Measurements from ENCODE around the gene ALCAM.
"Not testable (repeated sequence)": the region's sequence is repeated elsewhere in the genome, so short reads cannot be mapped to it uniquely, and the experiment has no call there.

ALCAM gene

DNA sequence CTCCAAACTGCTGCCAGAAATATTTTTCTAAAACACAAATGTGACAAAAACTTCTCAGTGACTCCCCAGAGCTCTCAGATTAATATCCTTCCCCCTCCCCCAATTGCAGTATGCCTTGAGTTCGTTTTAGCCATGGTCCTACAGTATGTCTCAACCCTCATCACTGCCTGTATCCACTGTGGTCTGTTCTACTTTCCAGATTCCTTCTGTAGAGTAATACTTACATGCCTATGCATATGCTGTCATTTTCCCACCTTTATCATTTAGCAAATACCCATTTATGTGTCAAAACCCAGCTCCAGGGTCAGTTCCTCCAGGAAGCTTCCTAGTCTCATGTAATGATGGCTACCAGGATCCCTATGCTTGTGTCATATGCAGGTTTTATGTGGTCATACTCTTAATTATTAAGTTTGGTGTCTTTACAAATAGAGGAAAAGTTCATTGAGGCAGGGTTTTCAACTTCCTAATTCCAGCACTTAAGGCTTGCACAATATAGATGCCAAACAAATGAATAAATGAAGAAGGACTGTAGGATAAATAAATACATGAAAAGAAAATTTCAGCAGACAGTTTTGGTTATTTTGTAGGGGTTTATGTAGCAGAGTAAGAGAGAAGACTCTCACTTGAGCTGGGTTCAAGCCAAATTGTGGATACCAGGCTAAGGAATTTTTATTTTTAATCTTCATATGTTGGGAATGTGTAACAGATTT, 170.8 kb downstream of the ALCAM start:
- no peak for DNase-seq

DNA sequence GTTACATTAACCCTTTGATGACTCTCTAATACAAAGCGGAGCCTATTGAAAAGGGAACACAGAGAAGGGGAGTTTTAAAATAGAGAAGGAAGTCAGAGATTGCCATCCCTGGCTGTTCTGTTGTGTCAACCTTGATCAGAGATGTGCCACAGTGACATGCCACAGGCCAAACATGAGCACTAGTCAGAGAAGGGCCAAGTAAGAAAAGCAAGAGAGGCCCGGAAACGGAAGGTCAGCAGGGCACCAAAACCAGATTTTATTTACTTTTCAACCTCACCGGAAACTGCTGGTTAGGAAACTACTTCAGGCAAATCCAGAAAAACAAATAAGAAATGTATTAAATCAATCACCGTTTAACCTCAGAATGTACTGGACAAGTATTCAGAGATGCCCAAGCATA, 171.8 kb downstream of the ALCAM start:
- no peak for DNase-seq

DNA sequence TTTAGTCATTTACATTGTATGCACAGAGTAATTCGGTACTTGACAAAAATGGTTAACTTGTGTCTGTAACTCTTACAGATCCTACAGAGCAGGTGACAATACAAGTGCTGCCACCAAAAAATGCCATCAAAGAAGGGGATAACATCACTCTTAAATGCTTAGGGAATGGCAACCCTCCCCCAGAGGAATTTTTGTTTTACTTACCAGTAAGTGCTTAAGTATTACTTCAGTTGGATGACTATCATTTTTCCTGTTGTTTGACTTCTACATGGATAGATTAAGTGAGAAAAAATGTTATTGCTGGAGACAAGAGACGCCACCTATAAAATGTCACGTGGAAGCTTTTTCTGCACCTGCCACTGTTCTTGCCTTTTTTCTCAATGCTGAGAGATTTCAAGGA, 173.2 kb downstream of the ALCAM start:
- no peak for DNase-seq

DNA sequence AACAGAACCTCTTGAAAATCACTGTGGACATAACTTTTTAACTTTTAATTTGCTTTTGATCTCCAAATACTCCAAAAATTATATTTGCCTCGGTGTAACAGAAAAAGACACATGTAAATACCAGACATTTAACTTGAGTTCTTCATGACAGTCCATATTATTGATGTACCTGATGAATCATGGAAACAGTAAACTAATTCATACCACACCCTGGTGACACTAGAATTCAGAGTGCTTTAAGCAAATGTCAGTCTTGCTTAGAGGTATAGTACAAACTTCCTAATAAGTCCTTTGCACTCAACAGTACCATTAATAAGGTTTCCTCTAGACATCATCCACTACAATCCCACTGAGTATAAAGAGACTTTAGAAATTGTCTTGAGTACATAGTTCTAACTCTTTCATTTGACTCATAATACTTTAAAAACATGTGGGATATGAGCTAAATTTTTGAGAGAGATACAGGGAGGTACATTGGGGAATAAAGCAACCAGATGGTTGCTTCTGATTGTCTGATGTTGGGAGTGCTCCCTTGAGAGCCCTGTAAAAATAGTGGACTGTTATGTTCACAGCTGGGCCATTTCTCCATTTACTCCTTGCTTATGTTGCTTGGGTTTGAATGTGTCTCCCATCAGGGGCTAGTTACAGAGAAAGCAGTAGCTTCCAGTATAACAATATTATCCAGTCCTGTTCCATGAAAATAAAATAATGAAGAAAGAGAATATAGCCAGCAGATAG, 175.7 kb downstream of the ALCAM start:
- DNase-seq: no peak

DNA sequence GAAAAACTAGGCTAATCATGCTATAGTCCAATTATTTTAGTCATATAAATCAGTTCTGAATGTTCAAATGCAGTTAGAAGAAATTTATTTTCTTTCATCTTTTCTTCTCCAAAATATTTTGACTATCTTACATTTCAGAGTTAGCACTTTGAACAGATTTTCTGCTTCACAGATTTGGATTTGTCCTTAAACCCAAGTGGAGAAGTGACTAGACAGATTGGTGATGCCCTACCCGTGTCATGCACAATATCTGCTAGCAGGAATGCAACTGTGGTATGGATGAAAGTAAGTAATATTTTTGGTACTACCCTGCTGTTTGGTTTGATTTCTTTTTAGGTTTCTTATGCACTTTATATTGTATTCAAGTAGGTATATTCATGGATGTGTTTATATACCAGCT, 178.3 kb downstream of the ALCAM start:
- DNase-seq: no peak

DNA sequence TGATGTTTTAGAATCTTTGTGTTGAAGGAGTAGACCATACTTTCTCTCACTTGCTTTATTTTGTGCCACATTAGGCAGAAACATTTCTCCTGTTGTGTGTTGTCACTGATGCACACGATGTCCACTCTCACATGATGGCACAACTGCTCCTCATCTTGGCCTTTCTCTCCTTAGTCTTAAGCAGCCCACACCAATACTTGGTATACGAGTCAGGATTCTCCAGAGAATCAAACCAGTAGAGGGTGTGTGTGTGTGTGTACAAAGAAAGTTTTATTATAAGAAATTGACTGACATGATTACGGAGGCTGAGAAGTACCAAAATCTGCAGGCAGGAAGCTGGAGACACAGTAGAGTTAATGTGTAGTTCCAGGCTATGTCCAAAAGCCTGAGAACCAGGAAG, 187.1 kb downstream of the ALCAM start:
- DNase-seq: no peak

DNA sequence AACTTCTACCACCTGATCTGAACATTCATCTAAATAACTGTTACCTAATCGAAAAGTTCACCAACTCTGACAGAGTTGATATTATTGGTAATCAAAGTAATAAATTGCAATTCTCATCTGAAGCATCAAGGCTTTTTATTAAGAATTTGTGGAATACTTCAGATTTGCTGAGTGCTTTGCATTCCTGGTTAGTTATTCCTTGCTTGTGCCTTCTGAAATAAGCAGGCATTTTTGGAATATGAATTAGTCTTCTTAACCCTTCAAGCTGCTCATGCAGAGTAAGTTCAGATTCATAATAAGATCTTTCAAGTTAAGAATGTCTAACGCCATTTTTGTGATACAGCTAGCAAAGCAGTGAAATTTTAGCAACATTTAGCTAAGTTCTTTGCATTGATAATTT, 188.5 kb downstream of the ALCAM start:
- DNase-seq: no peak

DNA sequence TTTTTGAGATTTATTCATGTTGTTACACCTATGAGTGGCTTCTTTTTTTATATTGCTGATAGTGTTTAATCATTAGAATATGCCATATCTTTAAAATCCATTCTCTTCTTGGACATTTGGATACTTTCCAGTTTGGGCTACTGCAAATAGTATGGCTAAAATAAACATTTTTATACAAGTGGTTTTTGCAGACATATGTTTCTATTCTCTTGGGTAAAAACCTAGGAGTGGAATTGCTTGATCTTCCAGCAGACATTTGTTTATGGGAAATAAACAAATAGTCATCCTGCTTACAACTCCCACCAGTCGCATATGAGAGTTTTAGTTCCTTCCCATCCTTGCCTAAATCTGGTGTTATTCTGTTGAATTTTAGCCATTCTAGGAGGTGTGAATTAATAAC, 193.1 kb downstream of the ALCAM start:
- DNase-seq: no peak

DNA sequence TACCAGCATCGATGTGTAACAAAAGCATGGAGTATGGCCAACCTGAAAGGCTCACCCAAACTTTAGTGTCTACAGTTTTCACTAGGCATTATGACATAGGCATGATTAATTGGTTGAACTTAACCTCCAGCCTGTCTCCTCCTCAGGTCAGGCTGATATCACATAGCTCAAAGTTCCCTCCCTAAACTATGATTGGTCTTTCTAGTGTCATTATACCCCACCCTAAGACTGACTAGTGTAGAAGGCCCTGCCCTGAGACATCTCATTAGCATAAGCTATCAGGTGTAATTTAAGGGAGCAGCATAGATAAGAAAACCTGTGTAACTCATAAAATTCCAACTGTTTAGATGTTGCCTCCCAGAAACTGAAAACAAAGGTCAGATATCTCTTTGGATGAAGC, 195.2 kb downstream of the ALCAM start:
- no peak for DNase-seq

DNA sequence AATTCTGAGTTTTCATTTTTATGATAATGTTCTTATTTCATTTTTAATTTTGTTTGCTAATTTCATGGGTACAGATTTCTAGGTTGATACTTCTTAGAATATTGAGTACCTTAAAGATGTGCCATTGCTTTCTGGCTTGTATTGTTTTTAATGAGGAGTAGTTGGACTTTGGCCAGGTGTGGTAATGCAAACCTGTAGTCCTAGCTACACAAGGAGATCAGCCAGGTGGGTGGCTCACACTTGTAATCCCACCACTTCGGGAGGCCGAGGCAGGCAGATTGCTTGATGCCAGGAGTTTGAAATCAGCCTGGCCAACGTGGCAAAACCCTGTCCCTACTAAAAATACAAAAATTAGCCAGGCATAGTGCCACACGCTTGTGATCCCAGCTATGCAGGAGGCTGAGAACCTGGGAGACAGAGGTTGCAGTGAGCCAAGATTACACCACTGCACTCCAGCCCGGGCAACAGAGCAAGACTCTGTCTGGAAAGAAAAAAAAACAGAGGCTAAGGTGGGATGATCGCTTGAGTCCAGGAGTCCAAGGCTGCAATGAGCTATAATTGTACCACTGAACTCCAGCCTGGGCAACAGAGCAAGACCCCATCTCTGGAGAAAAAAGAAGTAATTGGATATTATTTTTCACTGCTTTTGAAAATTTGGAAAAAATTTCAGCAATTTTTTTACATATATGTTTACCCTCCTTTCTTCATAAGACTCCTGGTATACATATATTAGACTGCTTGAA, 198.0 kb downstream of the ALCAM start:
- no peak for DNase-seq

DNA sequence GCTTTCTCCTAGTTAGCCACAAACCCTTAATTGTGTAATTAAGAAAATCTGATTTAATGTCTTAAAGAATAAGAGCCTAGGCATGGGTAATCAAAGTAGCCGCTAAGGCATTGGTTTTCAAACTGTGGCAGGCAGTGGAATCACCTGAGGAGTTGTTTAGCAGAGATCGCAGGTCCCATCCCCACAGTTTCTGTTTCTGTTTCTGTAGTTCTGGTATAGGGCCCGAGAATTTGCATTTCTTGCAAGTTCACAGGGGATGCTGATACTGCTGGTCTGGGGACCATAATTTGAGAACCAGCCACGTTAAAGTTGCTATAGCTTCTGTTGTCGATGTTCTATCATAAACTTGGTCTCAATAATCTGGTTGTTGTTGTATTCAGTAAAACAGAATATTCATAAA, 204.3 kb downstream of the ALCAM start:
- no peak for DNase-seq

DNA sequence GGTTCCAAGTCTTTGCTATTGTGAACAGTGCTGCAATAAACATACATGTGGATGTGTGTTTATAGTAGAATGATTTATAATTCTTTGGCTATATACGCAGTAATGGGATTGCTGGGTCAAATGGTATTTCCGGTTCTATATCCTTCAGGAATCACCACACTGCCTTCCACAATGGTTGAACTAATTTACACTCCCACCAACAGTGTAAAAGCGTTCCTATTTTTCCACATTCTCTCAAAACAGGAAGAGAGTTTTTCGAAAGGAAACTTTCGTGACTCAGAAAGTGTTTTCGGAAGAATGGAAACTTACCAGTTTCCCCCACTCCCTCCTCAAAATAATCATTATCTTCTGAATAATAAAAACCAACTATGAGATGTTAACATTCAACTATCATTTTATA, 205.8 kb downstream of the ALCAM start:
- no peak for DNase-seq

DNA sequence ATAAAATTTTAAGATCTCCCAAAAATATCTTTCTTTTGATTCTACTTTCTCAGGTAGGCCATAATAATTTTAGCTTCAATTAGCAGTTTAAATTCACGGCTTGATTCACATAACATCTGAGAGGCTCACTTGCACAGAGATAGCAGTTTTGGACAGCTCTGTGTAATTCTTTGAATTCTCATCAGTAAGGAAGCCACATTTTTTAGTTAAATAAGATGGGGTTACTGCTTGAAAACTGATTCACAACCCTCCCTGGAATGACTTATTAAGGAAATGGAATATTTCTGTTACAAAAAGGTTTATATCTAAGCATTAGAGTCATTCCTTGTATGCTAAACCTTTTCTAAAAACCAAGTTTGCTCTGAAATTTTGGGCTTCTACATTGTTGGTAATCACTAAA, 212.7 kb downstream of the ALCAM start:
- DNase-seq: no peak

DNA sequence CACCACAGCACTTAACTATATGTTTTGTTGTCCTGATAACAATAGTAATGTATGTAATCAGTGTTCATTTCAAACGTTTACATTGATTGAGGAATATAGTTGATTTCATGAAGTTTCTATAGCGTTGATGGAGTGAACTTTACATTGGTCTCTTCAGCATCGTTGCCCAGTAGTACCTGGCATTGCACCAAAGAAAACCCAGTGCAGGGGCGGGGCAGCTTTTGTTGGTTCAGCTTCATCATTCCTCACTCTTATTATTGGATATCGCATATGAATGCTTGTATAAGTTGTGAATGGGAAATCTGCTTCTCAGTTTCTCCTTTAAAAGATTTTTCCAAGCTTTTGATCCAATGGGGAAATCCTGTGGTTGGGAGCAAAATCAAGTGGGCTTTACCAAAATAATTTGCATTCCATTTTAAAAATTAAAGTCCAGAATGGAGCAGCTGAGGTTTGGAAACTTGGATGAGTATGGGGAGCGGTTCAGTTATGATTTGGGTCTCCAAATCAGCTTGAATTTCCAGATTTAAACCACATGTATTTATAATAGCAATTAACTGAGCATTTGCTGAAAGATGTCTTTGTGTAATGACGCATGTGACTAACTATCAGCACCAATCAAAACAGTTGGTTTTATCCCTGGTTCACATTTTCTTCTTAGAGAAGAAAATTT, 213.7 kb downstream of the ALCAM start:
- no peak for DNase-seq

DNA sequence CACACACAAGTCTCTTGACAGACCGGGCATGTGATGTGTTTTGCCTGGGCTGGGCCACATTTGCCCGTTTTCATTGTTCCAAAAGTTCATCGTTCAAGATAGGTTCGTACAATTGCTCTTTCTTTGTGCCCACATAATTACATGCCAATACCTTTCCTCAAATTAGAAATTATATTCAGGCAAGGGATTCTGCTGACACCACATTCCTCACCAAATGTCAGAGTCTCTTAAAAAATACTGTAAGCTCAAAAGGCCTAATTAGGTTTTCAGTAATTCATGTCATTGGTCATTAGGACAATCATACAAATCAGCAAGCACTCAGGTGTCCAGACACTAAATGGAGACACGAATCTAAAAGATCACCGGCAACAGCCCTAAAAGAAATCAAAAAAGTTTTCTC, 215.3 kb downstream of the ALCAM start:
- no peak for DNase-seq

DNA sequence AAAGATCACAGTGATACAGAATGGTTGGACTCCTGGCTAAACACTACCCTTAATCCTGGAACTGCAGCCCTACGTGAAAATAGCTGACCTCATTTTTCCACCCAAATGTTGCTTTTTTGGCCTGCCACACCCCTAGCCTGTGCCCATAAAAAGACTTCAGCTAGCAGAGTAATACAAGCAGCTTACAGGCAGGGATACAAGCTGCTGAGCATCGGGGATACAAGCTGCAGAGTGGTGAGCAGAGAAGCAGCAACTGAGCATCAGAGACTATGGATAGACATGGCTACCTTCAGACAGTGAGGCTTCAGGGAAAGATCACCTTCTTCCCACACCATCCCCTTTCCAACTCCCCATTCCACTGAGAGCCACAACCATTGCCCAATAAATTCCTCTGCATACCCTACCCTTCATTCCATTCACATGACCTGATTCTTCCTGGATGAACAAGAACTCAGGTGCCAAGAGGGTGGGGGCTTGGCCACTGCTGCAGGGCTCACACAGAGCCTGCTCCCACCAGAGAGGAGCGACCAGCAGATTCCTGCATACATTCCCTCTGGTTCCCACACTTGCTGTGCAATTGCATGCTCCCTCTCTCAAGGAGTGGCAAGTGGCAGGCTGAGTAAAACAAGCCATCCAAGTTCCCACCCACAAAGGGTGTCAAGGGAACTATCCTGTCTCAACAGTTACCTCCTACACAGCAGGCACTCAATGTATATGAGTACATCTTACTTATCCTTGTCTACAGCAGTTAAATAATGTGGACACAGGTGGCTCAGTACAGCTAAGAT, 217.5 kb downstream of the ALCAM start:
- no peak for DNase-seq

DNA sequence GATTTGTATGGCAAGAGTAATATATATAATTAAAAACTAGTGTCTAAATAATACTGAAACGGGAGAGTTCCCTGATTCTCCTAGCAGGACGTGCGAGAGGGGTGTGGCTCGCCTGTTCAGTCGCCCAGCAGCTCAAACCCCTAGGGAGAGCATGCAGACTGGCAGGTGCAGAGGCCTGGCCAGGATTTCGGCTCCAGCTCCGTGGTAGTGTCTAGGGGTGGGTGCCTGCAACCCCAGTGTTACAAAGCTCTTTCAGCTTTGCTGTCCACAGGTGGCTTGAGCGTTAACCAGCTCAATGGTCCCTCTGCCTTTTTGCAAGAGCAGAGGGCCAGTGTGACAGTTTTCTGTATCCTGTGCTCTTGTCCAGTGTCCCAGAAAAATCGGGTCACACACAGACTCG, 226.6 kb downstream of the ALCAM start:
- DNase-seq: peak; percentile 13

DNA sequence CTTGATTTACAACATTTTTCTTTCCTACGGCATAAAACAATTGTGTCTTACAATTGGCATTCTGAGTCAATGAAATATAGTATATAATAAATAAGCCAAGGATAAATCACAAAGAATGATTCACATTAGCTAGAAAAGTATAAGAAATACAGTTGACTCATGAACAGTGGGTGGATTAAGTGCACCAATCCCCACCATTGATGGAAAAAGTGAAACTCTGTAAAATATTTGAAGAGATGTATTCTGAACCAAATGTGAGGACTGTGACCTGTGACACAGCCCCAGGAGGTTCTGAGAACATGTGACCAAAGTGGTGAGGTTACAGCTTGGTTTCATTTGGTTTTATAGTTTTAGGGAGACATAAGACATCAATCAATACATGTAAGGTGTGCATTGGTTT, 227.5 kb downstream of the ALCAM start:
- DNase-seq: no peak

DNA sequence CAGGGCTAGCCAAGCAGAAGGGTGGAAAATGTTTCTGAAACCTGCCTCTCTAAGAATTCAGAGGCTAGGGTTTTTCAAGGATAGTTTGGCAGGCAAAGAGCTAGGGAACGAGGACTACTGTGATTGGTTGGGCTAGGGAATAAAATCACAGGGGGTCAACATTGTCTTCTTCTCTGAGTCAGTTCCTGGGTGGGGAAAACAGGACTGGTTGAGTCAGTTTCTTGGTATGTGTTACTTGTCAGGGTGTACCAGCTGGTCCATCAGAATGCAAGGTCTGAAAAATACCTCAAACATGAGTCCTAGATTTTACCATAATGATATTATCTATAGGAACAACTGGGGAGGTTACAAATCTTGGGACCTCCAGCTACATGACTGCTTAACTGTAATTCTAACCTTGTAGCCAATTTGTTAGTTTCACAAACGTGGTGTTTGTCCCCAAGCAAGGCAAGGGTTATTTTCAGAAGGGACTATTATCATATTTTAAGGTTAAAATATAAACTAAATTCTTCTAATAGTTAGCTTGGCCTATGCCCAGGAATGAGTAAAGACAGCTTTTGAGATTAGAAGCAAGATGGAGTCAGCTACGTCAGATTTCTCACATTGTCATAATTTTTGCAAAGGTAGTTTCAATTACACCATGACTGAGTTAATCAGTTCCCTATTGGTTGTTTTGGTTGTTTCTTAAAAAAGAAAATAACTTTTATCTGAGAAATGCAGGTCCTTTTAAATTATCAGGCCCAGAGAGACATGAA, 231.5 kb downstream of the ALCAM start:
- no peak for DNase-seq

DNA sequence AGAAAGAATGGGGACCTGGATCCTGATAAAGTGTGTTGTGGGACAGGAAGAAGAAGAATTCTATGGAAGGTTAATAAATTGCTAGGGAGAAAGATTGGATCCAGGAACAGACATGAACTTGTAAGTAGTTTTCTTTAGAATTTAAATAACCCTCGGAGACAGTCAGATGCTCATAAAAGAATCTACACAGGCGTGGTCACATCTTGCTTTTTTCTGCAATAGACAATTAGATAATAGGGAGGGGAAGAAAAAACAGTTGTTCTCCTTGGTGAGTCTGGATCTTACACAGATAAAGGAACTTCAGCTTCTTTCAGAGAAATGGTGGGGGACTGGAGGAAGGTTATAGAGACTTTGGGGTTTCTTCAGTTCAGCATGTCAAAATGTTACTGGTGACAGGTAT, 232.6 kb downstream of the ALCAM start:
- DNase-seq: no peak

DNA sequence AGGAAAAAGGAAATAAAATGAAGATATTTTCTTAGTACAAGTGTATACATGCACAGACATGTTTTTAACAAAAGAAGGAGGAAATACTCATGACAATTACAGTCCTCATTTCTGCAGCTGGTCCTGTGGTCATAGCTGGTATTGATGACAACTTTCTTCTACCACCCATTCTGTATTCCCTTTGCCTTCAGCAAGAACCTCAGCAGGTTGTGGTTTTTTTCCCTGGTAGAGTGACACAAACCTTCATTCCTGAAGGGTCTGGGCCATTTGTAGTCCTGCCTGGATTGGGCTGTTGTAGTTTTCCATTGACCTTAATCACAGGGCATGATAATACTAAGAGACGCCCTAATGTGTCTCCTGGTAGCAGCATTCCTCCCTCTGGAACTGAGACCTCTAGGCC, 235.0 kb downstream of the ALCAM start:
- not testable (repeated sequence) for DNase-seq

DNA sequence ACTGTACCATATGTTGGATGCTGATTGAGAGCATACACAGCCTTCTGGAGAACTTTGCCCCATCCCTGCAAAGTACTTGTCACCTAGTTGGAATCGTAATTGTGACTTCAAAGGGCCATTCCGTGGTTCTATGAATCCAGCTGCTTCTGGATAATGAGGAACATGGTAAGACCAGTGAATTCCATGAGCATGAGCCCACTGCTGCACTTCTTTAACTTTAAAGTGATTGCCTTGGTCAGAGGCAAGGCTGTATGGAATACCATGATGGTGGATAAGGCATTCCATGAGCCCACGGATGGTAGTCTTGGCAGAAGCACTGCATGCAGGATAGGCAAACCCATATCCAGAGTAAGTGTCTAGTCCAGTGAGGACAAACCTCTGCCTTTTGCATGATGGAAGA, 235.6 kb downstream of the ALCAM start:
- DNase-seq: not testable (repeated sequence)

Data from NCI-H2107 (cell line).